ENCODE data around the gene CAP2.
A peak's percentile ranks its signal among the peaks of the same experiment; 100 is the strongest.
"Not testable (repeated sequence)": the region's sequence is repeated elsewhere in the genome, so short reads cannot be mapped to it uniquely, and the experiment has no call there.

CAP2 gene

DNA sequence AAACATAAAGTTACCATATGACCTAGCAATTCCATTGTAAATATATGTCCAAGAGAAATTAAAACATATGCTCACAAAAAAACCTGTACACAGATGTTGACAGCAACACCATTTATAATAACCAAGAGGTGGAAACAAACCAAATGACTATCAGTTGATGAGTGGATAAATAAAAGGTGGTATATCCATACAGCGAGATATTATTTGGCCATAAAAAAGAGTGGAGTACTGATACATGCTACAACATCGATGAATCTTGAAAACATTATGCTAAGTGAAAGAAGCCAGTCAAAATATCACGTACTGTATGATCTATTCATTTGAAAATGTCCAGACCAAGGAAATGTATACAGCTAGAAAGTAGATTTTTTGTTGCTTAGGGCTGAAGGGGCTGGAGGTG lies 2.9 kb downstream of the CAP2 start:
- DNase-seq, result no peak

DNA sequence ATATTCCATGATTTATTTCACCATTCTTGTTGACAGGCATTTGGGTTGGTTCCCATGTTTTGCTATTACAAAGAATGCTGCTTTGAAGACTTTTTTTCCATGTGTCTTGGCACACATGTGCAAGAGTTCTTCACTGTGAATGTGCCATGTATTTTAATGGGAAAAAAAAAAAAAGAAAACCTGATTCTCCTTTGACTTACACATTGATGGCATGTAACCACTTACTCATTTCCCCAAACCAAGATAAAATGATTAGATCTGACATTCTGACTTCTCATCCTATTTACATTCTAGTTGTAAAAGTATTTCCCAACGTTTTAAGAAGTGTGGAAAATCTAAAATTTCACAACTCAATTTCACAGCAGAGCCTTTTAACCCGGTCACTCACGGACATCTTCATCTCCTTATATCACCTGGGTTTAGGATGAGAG lies 4.4 kb downstream of the CAP2 start:
- no peak for DNase-seq

DNA sequence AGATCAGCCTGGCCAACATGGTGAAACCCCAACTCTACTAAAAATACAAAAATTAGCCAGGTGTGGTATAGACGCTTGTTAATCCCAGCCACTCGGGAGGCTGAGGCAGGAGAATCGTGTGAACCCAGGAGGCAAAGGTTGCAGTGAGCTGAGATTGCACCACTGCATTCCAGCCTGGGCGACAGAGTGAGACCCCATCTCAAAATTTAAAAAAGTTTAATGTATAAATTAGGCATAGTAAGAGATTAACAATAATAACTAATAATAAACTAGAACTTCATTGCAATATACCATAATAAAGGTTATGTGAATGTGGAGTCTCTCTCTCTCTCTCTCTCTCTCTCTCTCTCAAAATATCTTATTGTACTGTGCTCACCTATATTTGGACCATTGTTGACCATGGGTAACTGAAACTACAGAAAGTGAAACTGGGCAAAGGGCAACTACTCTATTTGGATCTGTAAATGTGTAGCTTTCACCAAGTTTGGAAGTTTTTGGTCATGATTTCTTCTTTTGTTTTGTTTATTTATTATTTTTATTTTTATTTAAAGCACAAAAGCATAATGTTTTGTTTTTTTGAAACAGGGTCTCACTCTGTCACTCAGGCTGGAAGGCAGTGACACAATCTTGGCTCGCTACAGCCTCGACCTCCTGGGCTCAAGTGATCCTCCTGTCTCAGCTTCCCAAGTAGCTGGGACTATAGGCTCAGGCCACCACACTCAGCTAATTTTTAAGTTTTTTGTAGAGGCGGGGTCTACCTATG lies 12.0 kb downstream of the CAP2 start:
- DNase-seq, result not testable (repeated sequence)

DNA sequence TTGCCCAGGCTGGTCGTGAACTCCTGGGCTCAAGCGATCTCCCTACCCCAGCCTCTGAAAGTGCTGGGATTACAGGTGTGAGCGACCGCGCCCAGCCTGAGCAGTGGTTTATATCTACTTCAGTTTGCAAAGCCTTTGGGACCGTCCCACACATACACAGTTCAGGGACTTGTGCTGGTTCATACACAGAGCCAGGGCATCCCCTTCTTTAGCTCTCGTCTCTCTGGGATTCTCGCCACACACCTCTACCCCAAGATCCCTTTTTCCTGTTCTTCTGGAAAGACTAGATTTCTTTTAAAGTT lies 12.5 kb downstream of the CAP2 start:
- no peak for DNase-seq

DNA sequence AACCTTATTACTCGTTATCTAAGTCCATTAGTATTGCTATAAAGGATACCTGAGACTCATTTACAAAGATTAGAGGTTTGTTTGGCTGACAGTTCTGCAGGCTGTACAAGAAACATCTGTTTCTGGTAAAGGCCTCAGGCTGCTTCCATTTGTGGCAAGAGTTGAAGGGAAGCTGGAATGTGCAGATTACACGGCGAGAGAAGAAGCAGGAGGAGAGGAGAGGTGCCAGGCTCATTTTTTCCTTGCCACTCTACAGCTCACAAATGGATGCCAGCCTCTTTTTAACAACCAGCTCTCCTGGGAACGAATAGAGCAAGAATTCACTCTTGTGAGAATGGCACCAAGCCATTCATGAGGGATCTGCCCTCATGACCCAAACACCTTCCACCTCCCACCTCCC lies 14.7 kb downstream of the CAP2 start:
- no peak for DNase-seq

DNA sequence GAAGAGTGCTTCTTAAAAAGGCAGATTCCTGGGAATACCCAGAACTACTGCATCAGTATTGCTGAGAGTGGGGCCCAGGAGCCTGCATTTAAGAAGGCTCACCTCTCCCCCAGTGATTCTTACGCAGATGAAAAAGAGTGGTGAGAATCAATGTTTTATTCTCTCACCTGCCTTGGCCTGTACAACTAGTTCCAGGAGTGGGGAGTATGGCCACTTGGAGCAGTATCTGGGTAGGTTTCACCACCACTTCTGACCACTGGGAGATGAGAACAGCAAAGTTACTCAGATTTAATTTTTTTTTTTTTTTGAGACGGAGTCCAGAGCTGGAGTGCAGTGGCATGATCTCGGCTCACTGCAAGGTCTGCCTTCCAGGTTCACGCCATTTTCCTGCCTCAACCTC lies 16.9 kb downstream of the CAP2 start:
- DNase-seq, result no peak

DNA sequence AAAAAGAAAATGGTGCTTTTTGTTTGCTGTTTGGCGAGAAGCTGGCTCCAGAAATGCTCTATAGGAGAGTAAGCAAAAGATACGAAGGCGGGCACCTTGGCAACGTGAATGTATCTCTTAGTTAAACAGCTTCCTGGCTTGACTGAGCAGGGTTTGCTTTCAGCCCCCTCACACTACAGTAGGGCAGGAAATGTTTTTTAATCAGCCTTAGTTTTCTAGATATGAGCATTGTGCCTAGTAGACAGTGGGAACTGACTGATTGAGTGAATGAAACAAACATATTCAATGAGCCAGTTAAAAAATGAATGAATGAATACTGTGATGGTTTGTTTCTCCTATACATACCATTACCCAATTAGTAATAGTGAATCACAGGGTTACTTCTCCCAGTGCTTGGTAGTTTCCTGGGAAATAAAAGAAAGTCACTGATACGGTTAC lies 19.9 kb downstream of the CAP2 start:
- DNase-seq, result peak in 4 of 56 donors; percentile 4 to 43 (median 6)

DNA sequence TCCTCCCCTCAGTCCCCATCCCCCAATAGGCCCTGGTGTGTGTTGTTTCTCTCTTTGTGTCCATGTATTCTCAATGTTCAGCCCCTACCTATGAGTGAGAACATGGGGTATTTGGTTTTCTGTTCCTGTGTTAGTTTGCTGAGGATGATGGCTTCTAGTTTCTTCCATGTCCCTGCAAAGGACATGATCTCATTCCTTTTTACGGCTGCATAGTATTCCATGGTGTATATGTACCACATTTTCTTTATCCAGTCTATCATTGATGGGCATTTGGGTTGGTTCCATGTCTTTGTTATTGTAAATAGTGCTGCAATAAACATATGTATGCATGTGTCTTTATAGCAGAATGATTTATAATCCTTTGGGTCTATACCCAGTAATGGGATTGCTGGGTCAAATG lies 21.0 kb downstream of the CAP2 start:
- DNase-seq, result not testable (repeated sequence)

DNA sequence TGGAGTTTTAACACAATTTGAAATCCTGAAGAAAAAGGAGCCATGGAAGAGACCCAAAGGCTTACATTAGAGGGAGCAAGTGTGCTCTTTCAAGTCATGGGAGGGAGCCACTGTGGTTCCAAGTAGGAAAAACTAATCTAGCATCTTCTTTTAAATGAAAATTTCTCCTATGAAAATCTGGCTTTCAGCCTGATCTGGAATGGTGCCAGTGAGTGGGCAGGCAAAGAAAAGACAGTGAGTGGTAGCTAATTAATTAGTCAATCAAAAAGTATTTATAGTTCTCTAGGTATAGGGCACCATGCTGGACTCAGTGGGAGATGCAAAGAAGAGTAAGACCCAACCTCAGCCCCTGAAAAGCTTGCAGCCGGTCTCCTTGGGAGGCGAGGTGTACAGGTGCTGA lies 21.9 kb downstream of the CAP2 start:
- DNase-seq, result peak in 2 of 56 donors; percentile 3 to 16

DNA sequence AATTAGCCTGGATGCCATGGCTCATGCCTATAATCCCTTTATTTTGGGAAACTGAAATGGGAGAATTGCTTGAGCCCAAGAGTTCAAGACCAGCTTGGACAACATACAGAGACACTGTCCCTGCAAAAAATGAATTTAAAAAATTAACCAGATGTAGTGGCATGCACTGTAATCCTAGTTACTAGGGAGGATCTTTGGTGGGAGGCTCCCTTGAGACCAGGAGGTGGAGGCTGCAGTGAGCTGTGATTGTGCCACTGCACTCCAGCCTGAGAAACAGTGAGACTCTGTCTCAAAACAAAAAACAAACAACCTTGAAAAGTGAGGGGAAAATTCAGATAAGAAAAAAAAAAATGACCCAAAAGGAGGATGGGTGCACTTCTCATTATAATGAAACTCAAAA lies 23.4 kb downstream of the CAP2 start:
- no peak for DNase-seq

DNA sequence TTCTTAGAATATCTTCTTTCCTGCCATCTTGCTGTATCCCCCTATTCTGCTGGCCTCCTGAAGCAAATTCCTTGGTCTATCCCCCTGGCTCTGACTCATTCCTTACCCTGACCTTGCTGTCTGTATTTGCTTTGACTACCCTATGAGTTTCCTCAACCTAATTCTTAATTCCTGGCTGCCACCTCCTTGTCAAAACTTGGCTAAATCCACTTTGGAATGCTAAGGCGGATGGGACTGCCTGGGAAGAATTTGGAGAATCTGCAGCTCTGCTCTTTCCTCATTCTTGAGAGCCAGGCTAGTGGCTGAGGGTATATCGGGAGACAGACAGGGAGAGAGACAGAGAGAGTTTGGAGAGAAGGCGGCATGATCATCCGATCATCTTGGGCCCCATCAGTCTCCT lies 24.4 kb downstream of the CAP2 start:
- DNase-seq, result no peak

DNA sequence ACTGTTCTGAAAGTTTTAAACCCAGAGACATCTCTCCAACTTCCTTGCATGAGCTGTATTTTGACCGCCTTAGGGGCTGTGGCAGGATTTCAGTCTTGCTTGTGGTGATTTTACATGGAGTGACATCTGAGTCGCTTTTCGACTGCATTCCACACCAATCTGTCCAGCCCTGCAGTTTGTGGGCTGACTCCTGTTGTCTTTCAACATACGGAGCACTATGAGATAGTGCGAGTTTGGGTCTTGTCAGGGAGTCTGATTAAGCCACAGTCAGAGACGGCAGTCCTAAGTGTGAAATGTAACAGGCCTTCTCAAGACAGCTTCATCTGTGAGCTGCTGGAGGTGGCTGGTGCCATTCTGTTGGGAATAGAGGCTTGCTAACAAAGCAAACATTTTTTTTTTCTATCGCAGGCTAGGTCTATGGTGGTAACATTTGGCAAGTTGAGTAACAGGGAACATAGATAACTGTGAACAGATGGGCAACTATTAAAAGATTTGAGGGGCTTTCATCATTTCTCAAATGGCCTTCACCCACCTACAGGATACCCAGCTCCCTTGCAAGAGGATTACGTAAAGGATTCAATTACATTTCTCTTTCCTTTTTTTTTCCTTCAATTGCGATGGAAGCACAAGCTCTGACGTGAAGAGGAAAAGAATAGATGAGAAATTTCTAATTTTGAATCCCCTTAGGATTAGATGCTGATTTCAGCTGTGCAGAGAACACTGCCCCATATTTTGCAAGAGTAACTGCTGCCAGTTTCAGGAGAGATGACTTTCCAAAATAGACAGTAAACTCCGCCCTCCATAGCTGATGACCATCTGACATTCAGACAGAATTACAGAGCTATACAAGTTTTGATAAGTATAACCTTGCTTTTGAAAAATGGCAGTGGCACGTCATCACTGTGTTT lies 25.1 kb downstream of the CAP2 start:
- DNase-seq, result no peak

DNA sequence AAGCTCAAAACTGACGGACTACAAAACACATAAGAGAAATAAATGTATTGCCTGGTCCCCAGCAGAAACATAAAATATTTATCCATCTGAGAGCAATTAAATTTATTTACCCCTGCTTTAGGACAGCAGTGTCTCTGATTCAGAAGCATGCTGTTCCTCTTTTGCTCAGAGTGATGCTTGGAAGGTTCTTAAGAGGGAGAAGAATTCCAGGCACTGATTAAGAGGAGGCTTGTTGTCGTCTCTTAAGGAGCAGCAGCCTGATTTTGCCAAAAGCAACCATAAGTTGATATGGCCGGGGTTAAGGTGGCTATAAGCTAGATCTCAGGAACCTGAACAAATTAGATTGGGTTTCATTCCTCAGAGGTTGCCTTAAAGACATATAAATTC lies 25.8 kb downstream of the CAP2 start:
- no peak for DNase-seq

DNA sequence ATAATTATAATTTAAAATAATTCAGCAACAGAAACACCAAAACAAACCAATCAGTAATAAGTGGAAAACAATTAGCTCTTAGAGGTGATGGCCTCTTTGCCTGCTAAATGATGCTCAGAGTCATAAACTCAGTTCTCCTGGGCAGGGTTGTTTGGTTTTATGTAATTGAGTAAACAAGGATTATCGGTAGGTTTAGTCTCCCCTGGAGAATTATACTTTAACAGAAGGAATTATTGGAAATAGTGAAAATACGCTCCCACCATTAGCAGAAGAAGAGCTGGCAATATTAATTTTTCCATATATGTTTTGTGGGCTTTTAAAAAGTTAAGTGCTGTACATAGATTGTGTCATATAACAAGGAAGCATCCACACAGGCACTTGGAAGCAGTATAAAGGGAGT lies 27.0 kb downstream of the CAP2 start:
- no peak for DNase-seq

DNA sequence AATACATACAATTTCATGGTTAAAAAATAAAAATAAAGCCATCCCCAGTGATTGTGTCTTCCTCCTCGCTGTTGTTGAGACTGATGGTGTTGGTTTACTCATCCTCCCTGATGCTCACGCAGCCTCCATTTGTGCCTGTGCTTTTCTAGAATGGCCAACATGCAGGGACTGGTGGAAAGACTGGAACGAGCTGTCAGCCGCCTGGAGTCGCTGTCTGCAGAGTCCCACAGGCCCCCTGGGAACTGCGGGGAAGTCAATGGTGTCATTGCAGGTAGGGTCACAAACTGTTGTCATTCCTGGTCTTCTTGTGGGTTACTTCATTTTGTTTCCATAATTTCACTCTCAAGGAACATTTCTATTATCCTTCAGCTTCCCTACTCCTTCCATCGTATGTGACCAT lies 28.0 kb downstream of the CAP2 start:
- DNase-seq, result no peak

DNA sequence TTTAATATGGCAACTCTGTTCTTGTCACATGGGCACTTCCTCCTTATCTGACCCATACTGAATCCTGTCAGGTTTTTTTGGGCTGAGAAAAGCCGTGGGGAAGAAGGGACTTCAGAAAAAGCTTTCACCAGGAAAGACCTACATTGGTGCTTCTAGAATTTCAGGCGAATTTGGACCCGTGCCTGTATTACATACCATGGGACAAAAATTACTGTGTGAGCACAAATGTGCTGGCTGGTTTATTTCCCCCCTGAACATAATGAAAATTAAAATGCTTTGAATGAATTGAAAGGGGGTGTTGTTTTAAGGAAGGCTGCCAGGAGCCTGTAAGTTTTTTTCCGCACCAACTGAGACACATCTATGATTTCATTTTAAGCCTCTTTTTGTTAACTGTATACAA lies 29.6 kb downstream of the CAP2 start:
- DNase-seq, result no peak

DNA sequence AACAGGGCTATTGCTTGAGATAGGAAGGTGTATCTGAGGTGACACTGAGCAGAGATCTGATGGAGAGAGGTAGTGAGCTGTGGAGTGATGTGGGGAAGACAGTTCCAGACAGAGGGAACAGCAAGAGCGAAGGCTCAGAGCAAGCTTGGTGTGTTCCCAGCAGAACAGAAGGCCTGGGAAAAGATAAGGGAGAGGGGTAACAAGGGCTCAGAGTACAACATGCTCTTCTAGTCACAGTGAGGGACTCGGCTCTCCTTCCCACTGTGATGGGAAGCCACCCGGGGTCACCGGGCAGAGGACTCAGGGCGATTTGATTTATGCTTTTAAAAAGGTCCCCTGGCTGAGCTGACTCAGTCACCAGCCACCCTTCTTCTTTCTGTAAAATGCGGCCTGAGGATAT lies 33.7 kb downstream of the CAP2 start:
- no peak for DNase-seq

DNA sequence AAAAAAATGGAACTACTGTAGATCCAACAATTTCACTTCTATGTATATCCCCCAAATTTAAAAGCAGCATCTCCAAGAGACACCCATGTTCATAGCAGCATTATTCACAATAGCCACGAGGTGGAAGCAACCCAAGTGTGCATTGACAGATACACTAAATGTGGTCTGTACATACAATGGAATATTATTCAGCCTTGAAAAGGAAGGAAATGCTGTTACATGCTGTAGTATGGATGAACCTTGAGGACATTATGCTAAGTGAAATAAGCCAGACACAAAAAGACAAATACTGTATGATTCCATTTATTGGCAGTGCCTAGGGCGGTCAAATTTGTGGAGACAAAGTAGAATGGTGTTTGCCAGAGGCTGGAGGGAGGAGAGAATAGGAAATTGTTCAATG lies 34.2 kb downstream of the CAP2 start:
- no peak for DNase-seq

DNA sequence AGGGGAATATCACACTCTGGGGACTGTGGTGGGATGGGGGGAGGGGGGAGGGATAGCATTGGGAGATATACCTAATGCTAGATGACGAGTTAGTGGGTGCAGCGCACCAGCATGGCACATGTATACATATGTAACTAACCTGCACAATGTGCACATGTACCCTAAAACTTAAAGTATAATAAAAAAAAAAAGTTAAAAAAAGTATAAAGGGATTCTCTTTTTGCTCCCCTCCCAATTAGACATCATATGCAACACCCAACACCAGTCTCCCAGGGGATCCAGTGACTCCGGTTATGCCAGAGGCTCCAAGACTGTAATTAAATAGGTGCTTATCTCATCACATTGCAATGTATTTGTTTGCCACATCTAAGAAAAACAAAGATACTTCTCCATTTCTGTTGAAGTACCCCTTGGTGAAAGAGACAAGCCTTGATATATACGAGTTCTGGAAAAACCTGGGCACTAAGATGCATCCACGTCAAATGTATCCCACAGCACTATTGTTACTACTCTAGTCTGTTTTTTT lies 35.3 kb downstream of the CAP2 start:
- not testable (repeated sequence) for DNase-seq

DNA sequence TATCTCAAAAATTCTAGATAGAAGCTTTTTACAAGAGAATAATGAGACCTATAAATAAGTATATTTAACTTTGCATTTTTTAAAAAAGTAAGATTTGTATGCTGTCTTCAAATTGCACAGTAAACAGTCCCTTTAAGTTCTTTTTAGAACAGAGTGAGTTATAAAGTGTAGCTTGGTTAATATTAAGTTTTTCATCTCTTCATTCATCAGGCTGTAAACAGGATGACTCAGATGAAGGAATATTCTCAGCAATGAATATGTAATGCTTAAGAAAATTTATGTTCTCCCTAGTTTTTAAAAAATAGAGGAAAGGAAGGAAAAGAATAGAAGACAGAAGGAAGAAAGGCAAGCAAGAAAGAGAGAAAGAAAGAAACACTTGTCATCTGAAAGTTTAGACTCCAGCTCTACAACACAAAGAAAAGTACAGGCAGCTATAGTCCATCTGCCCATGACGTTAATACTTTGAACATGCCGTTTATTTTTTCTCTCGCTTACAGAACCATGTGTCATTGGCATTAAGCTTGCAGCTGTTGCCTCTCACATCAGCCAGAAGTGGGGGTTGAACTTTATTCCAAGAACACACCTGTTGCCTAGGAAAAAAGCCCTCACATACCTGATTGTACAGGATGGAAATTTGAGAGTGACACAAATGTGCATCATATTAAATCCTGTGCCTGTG lies 36.1 kb downstream of the CAP2 start:
- DNase-seq, result no peak

DNA sequence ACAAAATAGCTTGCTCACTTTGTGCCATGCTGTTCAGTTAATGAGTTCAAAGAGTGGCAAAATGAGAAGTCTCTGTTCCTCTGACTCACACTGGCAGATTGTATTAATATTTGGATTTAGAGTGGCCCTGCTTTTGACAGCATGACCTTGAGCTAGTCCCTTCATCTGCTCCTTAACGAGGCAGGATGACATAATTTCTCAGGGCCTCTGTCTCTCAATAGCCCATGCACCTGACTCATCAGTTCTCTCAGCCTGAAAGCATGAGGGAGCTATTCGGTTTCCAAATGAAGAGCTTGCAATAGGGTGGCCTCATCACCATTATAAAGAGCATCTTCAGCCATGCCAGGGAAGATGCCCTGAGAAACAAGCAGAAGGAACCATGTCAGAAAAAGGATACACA lies 38.2 kb downstream of the CAP2 start:
- no peak for DNase-seq

DNA sequence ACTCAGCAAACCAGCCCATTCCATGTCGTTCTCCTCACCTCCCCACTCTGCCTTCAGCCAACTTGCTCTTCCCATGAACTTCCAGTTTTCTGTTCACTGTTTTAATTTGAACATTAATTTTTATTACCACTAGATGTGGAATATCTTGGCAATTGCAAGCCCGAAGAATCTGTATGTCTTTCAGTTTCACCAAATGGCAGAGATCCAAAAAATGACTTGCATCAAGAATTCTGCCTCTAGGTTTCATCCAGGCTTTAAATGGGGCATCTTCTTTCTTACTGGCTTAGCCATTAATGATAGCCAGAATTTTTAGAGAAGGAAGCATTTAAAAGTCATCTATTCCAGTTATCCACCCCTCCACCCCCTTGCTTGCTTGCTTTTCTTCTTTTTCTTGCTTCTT lies 39.0 kb downstream of the CAP2 start:
- no peak for DNase-seq

All from nucleus accumbens (tissue), 56 donors.